Prostate gland (tissue), 2 donors: ENCODE results near the gene NDUFB5.

Experiments used
- POLR2A ChIP-seq: fragments of 450-650 bp; IDR thresholded peaks from one replicate; pipeline ENCODE4 v1.6.1; 2016; ENCODE audit warnings: antibody characterized with exemption, mild to moderate bottlenecking
- POLR2AphosphoS5 ChIP-seq: sonication (generic); formaldehyde crosslinking; IDR thresholded peaks from one replicate; pipeline ENCODE4 v1.6.1; 2017; ENCODE audit warnings: antibody characterized with exemption
- TF ChIP-seq, protein P1 (sequence below), 4 experiments: fragments of 200-600 bp in 2 of 4; fragments of 450-650 bp in 2 of 4; sonication (generic) in 2 of 4; IDR thresholded peaks; 1 replicate in 3 of 4; 2 replicates in 1 of 4; pipeline ENCODE4 v1.5.1; 2016 to 2019; ENCODE audit warnings: antibody characterized with exemption in 4 of 4, mild to moderate bottlenecking in 2 of 4, moderate library complexity in 2 of 4

DNA sequence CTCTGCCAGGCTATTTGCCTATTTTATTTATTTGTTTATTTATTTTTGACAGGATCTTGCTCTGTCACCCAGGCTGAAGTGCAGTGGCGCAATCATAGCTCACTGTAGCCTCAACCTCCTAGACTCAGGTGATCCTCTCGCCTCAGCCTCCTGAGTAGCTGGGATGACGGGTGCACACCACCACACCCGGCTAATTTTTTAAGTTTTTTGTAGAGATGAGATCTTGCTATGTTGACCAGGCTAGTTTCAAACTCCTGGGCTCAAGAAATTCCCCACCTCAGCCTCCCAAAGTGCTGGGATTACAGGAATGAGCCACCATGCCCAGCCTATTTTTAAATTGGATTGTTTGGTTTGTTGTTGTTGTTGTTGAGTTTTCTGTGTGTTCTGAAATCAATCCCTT is 5.5 kb downstream of the NDUFB5 start:
- TF ChIP-seq, protein P1, sequence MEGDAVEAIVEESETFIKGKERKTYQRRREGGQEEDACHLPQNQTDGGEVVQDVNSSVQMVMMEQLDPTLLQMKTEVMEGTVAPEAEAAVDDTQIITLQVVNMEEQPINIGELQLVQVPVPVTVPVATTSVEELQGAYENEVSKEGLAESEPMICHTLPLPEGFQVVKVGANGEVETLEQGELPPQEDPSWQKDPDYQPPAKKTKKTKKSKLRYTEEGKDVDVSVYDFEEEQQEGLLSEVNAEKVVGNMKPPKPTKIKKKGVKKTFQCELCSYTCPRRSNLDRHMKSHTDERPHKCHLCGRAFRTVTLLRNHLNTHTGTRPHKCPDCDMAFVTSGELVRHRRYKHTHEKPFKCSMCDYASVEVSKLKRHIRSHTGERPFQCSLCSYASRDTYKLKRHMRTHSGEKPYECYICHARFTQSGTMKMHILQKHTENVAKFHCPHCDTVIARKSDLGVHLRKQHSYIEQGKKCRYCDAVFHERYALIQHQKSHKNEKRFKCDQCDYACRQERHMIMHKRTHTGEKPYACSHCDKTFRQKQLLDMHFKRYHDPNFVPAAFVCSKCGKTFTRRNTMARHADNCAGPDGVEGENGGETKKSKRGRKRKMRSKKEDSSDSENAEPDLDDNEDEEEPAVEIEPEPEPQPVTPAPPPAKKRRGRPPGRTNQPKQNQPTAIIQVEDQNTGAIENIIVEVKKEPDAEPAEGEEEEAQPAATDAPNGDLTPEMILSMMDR (IDR thresholded peaks at IDR 0.05), result no peak
- TF ChIP-seq POLR2AphosphoS5 (no peak), POLR2A (no peak)
